Astrocyte of the cerebellum (primary cell): ENCODE data around the gene SLX4IP.

Experiments
- DNase-seq: peaks from one replicate; pipeline ENCODE4 v3.0.0-alpha.2; 2011; ENCODE audit warnings: low read depth
- H3K4me3 ChIP-seq: 2 replicates; pipeline ENCODE4 v1.5.1; 2011; ENCODE audit warnings: mild to moderate bottlenecking, low read depth, low read length, moderate library complexity
- CTCF ChIP-seq: IDR thresholded peaks from 2 replicates; pipeline ENCODE4 v1.5.1; 2012; ENCODE audit warnings: low read length, low read depth, moderate library complexity, mild to moderate bottlenecking; ENCODE audit errors: missing control alignments
- in situ Hi-C: cut with HindIII; loops from 2 replicates; pipeline ENCODE4 v1.10.0; 2017; ENCODE audit warnings: low sequenced_read_pairs

The SLX4IP gene

GRCh38 chr20:10398834-10399369 lies 36.2 kb upstream of the SLX4IP start:
- no peak for DNase-seq
- H3K4me3 ChIP-seq = no peak overlapping the region
- no peak for TF ChIP-seq CTCF
- in situ Hi-C loops = no loop called here

- no peak overlapping the region for H3K4me3 ChIP-seq
- in situ Hi-C loops = loop anchor here (25.0 kb wide), 1 partner anchor 416 kb away; no protein-coding TSS in a partner anchor
- no peak for DNase-seq
- no peak for TF ChIP-seq CTCF
These were observed 32.0 kb upstream of the SLX4IP start for GRCh38 chr20:10402938-10403608.

DNA sequence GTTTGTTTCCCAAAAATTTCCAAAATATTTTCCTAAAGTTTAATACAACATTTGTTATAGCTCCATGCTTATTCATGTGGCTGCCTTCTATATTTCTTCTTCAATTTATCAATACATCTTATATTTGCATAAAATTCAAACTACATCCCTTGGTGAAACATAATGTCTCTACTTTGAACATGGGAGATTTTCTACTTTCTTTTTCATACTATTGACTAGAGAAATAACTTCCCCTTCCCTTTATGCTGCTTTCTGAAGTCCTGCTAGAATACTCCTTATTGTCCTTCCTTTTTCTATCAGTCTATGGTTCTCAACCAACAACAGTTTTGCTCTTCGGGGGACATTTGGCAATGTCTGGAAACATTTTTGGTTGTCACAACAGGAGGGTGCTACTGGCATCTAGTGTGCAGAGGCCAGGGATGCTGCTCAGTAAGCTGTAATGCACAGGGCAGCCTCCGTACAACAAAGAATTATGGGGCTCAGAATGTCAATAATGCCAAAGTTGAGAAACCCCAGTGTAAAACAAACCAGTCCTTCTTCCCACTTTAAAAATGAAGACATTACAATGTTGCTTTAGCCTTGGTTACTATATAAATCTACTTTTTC lies 31.0 kb upstream of the SLX4IP start:
- in situ Hi-C loops = loop anchor here (25.0 kb wide), 1 partner anchor 417 kb away; no protein-coding TSS in a partner anchor
- no peak for DNase-seq
- peak; percentile 16 for TF ChIP-seq CTCF
- H3K4me3 ChIP-seq = no peak overlapping the region

GRCh38 chr20:10404959-10405530 lies 30.1 kb upstream of the SLX4IP start:
- in situ Hi-C loops = loop anchor here (25.0 kb wide), 1 partner anchor 418 kb away; no protein-coding TSS in a partner anchor
- no peak overlapping the region for H3K4me3 ChIP-seq
- TF ChIP-seq CTCF = no peak
- DNase-seq = no peak

- in situ Hi-C loops = loop anchor here (25.0 kb wide), 1 partner anchor 421 kb away; no protein-coding TSS in a partner anchor
- H3K4me3 ChIP-seq = no peak overlapping the region
- no peak for TF ChIP-seq CTCF
- DNase-seq = no peak
These were observed 26.8 kb upstream of the SLX4IP start for GRCh38 chr20:10408108-10408813.

DNA sequence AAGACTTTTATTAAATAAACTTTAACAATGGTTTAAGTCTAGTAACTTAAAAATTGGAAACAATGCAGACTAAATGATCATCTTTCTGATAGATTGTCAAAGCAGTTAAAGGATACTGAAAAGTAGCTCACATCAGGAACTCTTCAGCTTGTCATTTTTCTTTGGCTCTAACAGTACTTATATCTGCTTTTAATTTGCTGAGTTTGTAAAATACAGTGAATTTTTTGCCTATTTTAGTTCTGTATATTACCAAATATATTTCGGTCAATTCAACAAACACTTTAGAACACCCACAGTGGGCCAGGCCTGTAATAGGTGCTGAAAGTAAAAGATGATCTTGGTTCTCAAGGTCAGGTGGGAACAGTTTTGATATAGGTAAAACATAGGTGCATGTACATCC lies 23.4 kb upstream of the SLX4IP start:
- no peak for DNase-seq
- H3K4me3 ChIP-seq = no peak overlapping the region
- no peak for TF ChIP-seq CTCF
- in situ Hi-C loops = loop anchor here (25.0 kb wide), 1 partner anchor 424 kb away; no protein-coding TSS in a partner anchor
